Measurements from ENCODE around the gene PCDH17.

The PCDH17 gene

DNA sequence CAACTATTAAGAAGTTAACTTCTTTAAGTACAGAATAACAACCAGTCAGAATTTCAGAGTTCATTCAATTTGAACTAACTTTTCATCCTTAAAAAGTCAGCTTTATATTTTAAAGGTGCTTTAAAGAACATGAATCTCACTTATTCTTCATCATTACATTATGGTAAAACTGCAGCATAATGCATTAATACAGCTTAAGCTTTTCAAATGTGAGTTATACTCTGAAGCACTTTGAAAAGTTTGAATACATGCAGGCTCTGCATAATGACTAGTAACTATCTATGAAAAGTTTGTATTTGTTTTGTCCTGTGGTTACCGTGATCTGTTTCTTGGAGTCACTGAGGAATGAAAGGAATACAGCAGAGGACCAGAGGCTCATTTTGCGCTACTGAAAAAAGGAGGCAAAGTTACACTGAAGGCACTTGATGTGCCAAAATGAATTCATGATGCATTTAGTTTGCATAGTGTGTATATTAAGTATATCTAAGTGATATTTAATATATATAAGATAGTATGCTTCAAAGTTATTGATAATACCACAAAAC, 4.1 kb downstream of the PCDH17 start:
- no peak for DNase-seq

DNA sequence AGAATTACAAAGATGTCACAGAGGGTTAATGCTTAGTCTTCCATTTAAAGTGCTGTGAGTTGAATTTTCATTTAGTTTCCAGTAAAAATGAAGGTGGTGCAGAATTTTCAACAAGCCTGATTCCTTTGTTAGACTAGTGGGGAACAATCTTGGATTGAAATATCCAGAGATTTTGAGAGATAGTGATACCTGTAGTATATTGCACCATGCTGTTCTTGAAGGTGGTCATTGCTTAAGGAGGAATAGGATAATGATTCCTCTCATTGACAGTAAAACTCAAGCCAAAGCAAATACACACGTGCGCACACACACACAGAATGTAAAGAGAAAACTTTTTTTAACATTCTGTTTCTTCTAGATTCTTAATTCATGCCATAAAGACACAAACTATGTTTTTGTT, 5.3 kb downstream of the PCDH17 start:
- DNase-seq = no peak

DNA sequence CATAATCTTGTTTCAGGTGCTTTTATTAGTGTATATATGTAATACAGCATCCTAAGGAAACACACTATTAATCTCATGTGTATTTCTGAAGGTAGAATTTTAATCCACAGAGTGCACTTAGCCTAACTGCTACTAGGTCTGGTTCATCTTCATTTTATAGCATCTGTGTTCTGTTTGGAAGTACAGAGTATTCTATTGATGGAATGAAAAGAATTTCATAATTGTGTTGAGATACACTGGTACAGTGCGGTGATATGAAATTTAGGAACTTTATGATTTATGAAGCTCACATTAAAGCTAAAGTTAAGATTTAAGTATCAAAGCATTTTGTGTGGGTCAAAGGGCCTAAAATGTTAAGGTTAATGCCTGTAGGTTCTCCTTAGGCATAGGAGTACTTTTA, 6.0 kb downstream of the PCDH17 start:
- no peak for DNase-seq

DNA sequence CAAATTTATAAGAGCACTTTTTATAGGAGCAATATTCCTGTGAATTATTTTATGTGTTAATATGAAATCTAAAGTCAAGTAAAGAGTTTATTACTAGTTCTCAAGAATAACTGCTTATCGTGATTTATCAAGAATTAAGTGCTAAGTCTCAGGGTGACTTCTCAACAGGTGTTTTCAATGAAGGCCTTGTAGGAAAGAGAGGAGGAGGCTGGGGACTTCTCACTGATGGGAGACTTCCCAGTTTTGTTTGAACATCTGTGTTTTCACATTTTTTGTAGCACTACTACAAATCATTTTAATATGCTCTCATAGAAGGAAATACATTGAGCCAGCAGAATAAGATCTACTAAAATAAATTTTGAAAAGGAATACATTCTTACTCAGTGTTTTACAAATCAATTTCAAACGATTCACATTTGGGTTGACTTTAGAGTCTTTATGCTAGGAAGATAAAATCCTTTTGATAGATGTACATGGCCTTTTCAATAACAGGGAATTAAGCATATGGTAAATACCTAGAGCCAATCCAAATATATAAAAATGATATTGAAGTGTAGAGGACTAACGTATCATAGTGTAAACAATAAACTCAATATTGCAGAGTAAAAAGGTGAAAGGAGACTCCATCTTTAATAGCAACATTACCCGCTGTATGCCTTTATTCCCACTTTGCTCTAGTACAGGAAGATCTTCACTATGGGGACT, 6.8 kb downstream of the PCDH17 start:
- peak; percentile 9 for DNase-seq

DNA sequence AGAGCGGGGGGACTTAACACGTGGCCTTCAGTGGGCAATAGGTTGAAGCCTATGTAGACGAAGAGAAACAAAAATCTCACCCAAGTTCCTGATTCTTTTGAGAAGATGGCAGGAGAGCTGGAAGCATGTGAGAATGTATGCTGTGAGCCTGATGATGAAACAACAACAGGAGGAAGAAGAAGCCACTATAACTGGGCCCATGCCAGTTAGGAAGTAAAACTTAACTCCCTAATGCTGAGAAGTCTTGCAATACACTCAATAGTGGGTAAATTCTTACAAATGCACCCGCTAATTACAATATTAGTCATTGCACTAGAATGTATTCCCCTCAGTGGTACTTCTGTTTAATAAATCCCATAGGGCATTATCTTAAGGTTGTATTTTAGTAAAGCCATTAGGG, 9.1 kb downstream of the PCDH17 start:
- DNase-seq = no peak

DNA sequence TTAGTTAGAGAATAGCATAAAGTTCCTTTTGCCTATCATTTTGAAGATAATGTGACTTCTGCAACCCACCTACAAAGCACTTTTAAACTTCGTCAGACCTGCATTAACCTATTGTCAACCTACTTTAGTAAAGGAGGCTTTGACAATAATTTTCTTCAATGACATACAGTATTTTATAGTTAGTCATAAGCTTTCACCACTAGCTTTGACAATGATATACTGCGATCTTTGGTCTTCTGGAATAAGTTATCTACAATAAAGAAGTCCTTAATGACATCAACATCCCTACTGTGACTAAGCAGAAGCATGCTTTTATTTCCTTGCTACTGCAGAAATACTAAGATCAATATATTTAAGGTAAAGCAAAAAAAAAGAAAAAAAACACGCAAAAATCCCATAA, 9.5 kb downstream of the PCDH17 start:
- no peak for DNase-seq

DNA sequence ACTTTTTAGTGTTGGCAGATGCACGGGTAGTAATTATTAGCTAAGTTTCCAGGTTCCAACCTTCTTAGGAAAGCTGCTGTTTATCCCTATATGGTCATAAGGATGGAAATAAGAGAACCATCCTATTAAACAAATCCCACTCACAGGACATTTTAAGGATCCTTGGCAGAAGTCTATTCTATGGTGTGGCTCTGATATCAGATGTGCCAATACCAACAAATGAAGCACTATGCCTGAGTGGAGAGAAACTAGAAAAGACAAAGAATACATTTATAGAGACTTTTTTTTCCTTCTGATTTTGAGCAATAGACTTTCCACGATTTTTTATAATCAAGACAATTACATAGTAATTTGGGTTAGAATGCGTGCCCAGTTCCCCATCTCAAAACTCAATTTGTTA, 12.6 kb downstream of the PCDH17 start:
- no peak for DNase-seq

DNA sequence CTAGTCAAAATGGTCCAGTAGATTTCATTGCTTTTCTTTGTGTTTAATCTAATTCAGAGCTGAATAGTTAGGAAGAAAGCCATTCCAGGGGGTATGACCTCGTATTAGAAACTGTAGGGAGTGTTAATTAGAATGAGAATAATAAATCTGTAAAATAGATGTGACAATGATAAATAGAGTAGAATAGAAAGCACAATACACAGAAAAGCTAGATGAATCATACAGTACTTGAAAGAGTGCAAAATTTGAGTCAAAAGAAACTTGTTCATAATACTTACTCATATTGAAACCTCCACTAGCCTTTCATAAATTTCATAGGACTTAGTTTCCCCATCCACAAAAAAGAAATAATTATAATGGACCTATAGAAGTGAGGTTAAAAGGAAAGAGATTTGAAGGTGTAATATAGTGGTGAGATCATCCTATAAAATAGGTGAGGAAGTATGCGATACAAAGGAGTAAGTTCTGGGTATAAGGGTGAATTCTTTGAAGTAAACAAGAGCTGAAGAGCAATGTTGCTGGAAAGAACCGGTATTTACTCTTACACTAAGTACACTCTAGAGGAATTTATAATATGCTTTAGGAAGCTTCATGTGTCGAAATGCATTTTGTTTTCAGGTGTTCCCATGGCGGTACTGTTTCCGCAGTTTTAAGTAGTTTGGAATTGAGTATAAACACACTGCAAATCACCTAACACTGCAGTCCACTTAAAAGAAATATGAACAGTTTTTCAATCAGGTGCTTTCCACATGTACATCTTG, 21.9 kb downstream of the PCDH17 start:
- no peak for DNase-seq

DNA sequence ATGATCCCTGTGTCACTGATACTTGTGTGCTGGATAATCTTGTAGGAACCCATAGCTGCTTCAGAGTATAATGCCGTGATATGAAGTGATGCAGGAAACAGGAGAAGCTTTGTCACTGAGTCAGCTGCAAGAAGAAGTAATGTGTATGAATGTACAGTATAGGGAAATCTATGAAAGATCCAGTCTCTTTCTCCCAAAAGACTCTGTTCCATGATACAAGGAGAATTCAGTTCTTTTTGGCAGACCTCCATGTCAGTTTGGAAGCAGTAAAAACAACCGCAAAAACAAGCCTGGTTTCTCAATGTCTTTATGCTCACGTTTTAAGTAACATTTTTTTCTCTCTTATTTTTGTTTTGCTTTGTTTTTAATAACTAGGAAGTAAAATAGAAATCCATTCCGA, 33.9 kb downstream of the PCDH17 start:
- DNase-seq = no peak

DNA sequence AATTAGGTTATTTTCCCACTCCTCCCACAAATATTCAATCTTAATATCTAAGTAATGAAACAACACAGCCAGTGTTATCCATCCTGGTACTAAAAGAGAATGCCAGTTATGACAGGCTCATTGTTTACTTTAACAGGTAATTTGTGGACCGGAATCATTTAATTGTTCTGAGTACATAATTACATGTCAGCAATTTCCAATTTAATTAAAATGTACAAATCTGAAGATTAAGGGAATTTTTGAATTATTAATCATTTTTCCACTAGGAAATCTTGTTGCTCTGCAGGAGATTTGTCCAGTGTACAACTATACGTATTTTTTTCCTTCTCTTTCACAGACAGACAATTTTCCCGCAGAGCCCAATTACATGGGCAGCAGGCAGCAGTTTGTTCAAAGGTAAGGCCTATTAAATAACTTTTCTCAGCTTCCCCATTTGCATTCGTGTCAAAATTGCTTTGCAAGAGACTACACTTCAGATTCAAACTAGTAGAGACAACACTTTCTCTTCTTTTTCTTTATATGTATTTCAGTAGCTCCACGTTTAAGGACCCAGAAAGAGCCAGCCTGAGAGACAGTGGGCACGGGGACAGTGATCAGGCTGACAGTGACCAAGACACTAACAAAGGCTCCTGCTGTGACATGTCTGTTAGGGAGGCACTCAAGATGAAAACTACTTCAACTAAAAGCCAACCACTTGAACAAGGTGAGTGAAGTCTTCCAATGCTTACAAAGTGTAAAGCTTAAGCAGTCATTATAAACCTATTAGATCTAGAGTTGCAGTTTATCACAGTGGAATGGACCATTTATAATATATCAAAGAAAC, 34.8 kb downstream of the PCDH17 start:
- DNase-seq = peak; percentile 69

DNA sequence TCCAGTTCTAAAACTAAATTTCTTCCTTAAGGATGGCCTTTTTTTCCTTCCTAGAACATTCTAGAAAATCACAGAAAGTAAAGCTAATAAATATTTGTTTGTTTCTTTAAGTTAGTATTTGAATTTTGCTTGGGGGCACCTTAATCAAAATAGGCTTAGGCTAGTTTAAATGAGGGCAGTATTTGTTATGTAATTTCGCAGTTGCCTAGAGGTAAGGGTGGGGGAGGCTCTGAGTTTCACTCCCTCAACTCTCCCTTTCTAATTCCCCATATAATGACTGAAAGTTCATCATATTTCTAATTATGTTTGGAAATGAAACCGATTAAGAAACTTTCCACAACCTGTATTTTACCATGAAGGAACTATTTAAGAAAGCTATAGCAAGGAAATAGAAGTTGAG, 40.6 kb downstream of the PCDH17 start:
- no peak for DNase-seq

DNA sequence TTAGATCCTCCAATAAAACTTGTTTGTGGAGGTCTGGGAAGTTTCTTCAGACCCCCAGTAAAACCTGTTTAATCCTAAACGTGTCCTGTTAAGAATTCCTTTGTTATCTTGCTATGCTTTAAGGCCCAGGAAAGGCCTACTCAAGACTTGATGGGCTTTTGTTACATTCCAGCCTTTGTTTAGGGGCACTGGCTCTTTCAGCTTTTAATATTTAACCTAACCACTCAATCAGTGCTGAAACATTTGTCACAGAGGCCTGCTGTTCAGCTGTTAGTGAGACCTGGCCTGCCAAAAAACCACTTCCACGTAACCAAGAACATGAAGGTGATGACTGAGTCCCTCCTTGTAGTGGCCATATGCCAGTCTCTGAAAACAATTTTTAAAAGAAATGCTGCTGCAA, 41.7 kb downstream of the PCDH17 start:
- DNase-seq = no peak

DNA sequence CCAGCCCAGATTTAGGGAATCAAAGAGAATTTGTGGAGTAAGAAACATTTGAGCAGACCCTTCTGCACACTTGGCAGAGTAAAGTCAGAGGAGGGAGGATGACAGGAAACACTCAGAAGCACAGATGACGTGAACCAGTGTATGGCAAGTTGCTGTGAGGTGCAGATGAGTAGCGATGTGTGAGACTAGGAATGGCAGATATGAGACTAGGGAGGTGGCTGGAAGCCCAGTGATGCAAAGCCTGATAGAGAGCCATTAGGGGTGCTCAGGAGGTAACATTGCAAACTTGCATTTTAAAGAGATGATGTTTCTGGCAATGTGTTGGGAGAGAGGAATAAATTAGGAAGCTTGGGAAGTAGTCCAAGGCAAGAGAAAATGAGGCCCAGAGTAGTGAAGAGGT, 44.0 kb downstream of the PCDH17 start:
- DNase-seq = no peak

DNA sequence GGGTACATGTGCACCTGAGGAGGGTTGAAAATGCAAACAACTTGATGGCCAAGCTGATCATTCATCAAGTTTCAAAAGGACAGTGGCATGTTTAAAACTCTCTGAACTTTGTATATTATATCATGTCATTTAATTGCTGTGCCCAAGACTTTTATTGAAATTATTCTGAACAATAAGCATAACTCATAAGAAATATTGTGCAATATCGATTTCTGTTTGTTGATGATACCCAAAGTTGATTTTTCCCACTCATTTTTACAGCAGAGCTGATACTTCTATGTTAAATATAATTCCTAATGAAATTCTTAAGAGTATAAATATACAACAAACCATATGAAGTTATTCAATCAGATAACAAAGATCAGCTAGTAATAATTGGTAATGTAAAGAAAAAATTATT, 49.1 kb downstream of the PCDH17 start:
- DNase-seq = no peak

DNA sequence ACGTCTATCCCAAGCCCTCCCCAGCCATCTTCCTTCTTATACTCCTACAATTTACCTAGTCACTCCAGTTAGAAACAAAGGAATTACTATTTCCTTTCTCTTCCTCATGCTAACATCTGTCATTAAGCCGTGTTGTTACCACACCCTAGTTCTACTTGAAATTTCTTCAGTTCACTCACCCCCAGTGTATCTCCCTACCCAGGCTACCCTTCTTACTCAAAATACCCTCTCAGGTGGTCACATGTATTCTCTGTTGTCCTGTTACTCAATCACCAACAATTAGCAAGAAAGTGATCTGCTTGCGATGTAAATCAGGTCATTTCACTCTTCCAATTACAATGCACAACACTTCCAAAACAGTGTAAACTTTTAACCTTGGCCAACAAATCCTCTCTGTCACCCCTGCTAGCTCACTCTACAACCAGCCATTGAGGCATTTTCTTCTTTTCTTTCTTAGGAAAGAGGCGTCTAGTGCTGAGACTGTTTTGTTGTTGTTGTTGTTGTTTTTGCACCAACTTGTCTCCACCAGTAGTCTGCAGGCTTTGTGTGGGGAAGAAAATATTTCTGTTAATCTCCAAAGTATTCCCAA, 50.7 kb downstream of the PCDH17 start:
- DNase-seq = no peak

DNA sequence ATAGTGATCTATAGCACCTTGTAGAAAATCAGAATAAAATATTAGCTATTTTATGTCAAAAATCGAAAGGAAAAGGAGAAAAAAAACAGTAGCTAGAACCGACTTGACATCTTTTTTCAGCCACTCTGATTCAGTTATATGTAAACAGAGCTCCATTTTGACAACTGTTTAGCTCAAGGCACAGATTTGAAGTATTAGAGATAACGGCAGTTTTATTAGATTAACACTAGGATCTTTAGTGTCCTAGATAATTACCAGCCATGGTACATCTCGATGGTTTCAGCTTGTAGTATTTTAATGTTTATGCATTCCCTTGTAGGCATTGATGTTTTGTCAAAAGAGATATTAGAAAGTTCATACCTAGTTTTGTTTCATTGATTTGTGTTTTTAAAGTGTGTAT, 67.3 kb downstream of the PCDH17 start:
- DNase-seq = no peak

DNA sequence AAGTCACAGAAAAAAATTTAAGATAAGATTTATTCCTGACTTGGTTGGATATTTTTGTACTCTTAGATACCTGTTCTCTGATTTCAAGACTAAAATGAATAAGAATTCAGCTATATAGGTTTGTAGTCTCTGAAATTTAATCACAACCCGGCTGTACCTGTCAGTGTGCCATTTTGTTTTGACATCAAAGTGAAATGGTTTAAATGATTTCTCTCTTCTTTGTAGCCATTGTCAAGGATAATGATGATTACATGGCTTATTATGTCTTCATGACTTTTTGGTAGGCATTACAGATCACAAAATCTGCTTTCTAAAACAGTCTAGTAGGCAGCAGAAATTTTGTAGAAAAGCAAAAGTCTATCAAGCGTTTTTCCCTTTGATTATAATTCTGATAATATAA, 72.5 kb downstream of the PCDH17 start:
- DNase-seq = peak; percentile 12

DNA sequence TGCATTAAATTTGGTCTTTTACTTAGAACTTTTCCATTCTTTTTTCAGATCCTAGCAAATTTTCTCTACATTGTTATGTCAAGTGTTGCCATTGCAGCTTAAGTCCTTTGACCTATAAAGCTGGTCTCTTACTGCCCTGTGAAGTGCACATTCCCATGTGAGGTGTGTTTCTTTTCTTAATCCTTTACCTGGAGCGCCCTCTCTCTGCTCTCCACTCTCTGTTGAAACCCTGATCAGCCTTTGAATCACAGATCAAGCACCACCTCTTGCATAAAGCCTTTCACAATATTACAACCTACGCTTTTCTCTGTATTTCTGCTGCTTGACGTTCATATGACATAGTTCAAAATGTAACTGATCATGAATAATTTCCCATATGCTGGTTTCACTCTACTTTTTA, 84.8 kb downstream of the PCDH17 start:
- DNase-seq = peak; percentile 17

DNA sequence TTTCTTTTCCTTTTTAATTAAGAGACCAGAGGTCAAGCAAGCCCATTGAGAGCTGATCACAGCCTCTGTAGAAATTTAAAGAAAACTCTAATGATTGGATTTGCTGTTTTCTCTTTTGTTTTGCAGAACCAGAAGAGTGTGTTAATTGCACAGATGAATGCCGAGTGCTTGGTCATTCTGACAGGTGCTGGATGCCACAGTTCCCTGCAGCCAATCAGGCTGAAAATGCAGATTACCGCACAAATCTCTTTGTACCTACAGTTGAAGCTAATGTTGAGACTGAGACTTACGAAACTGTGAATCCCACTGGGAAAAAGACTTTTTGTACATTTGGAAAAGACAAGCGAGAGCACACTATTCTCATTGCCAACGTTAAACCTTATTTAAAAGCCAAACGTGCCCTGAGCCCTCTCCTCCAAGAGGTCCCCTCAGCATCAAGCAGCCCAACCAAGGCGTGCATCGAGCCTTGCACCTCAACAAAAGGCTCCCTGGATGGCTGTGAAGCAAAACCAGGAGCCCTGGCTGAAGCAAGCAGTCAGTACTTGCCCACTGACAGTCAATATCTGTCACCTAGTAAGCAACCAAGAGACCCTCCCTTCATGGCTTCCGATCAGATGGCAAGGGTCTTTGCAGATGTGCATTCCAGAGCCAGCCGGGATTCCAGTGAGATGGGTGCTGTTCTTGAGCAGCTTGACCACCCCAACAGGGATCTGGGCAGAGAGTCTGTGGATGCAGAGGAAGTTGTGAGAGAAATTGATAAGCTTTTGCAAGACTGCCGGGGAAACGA, 93.1 kb downstream of the PCDH17 start:
- peak; percentile 9 for DNase-seq

DNA sequence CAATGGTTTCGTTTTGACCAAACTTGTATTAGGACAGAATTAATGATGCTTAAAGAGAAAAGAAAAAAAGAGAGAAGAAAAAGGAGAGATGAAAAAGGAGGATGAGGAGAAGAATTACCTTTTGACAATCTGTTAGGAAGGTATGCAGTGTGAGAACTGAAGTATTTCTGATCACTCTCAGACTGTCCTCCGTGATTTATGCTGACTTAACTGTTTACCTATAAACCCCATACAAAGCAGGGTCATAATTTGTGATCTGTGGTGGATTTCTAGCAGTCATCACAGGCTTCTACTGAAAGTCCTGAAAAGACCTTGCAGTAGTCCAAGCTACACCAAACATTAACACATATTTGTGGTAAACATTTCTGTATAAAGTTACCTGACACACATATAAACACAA, 93.9 kb downstream of the PCDH17 start:
- DNase-seq = no peak

DNA sequence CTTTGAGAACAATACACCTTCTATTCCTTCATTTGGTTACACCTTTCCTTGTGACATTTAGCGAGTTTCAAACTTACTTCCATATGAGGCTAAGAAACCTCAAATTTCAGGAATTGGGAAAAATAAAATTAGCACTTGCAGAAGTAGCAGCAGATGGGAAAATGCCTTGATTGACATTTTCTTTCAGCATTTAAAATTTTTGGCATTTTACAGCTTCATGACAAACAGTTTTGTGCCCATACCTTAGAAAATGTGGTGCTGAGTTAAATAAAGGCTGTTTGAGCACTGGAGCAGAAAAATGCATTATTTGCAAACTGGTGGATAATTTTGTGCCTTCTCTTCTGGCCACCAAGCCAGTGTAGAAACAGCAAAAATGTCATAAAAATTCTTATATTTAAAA, 95.4 kb downstream of the PCDH17 start:
- no peak for DNase-seq

DNA sequence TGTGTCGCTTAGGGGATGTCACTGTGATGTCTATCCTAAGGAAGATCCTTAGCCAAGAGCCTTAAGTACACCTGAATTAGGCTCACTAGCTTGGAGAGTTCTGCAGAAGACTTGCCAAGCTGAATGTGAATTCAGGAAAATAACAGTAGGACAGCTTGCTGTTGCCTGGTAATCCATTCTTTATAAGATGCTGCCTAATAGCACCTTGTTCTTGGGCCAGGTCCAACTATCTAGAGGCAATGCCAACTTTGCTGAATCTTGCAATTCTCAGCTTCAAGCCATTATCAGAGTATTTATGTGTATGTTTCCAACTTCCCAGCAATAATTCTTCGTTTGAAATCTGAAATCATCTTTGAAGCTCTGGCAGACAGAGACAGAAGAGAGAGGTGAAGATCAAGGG, 102.8 kb downstream of the PCDH17 start:
- DNase-seq = no peak

Measured in NCI-H69 (cell line).